Ovary (tissue), 9 donors: ENCODE results near the gene ROBO4. TPM values are rescaled to one million over a fixed set of nuclear protein-coding genes. Genes with fewer than 3 reads are reported as not detected.

Source experiments
- DNase-seq, 5 donors: peaks; one replicate each; pipeline ENCODE4 v3.0.0-alpha.2; 2019 to 2020
- H3K27ac ChIP-seq, 2 donors: fragments of 200-600 bp; one replicate each; pipeline versions ENCODE4 v1.5.1 to v1.8.0; 2019 to 2022
- H3K27me3 ChIP-seq: fragments of 200-600 bp; one replicate; pipeline ENCODE4 v1.8.0; 2022
- H3K36me3 ChIP-seq: fragments of 200-600 bp; sonication (generic); one replicate; pipeline ENCODE4 v1.5.1; 2019
- H3K4me1 ChIP-seq: one replicate; pipeline ENCODE4 v1.8.1; 2013; ENCODE audit warnings: mild to moderate bottlenecking, moderate library complexity; ENCODE audit not compliant: insufficient read depth
- H3K4me3 ChIP-seq: fragments of 200-600 bp; sonication (generic); one replicate; pipeline ENCODE4 v1.5.1; 2017
- H3K9me3 ChIP-seq, 2 donors: fragments of 200-600 bp in 1 of 2; sonication (generic) in 1 of 2; one replicate each; pipeline versions ENCODE4 v1.5.1 to v1.8.1; 2013 to 2019; ENCODE audit warnings: mild to moderate bottlenecking in 1 of 2, moderate library complexity in 1 of 2
- CTCF ChIP-seq, 3 donors: fragments of 450-650 bp in 2 of 3; fragments of 200-600 bp in 1 of 3; IDR thresholded peaks; one replicate each; pipeline versions ENCODE4 v1.5.1 to v1.8.0; 2016 to 2022; ENCODE audit warnings: antibody characterized with exemption in 3 of 3, mild to moderate bottlenecking in 1 of 3
- EP300 ChIP-seq: sonication (generic); formaldehyde crosslinking; IDR thresholded peaks from one replicate; pipeline ENCODE4 v1.6.1; 2017; ENCODE audit warnings: antibody characterized with exemption
- POLR2A ChIP-seq: fragments of 450-650 bp; IDR thresholded peaks from one replicate; pipeline ENCODE4 v1.6.1; 2017; ENCODE audit warnings: antibody characterized with exemption, mild to moderate bottlenecking, moderate library complexity
- WGBS, 3 donors: extraction: QIAGEN DNeasy Blood & Tissue Kit in 1 of 3; methylation state at CpG; one replicate each; pipeline versions ENCODE4 v1.1.5 to v1.1.7; 2013 to 2017; 5-methylcytosine and 5-hydroxymethylcytosine counted together
- intact Hi-C, 4 donors: fragments of 100-400 bp; cut with DNase I; formaldehyde crosslinking; loops; one replicate each; pipeline versions ENCODE4 v1.11.0 to v1.15.1; 2022 to 2023
- polyA plus RNA-seq, 2 donors: library from polyadenylated mRNA; stranded (reverse); fragments of 200-250 nt in 1 of 2; fragments of 350-450 nt in 1 of 2; fragmentation: Illumina TruSeq in 1 of 2; extraction: RNeasy Lipid Tissue Mini Kit (QIAGEN cat#74804) in 1 of 2; gene quantifications; one replicate each; pipeline ENCODE4 v1.2.3, GENCODE V29; 2013 to 2014
- total RNA-seq, 7 donors: library from RNA; depleted of rRNA in 2 of 7; stranded (reverse); fragments of >200 nt in 2 of 7; fragmentation: NEBNext Ultra II Directional in 3 of 7; extraction: Animal tissue kit (Norgen Biotek cat#: 25700) in 3 of 7; gene quantifications; one replicate each; pipeline versions ENCODE4 v1.1.0 to v1.2.4, GENCODE V29; 2016 to 2023
- donor health status: DM: no; HTN: no; CAD: no; lungs with moderate emphysema.
- donor health status: DM: no; HTN: no; CAD: no.
- donor health status: Bipolar disorder and iron deficiency.
- donor health status: DM: yes; HTN: yes; CAD: no.
- donor health status: DM: no; HTN: no; CAD: no.
- donor health status: DM: yes; HTN: yes; CAD: no.

Gene ROBO4
- total and polyA plus RNA-seq, 9 donors = 5.9 to 22.0 (median 10.0) TPM

DNA sequence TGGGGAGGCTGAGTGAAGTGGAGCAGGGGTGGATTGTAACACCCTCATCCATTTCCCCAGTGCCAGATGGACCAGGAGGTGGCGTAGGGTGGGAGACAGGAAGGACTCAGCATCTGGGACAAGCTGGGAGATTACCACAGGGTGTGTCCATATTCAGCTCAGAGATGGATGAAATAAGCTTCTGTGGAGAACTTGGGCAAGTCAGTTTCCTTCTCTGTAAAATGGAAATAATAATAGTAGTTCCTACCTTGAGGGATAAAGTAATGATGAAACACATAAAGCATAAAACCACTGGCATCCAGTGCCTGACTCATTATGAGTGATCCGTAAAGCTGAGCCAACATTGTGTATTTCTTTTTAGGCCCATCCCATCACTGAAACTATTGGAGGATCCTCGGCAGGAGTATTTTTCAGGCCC is 607 bp upstream of the ROBO4 start:
- WGBS, 3 donors = 30 to 36% (median 35%) methylated on average over 3 of the region's 3 CpGs
- intact Hi-C loops = no loop called here
- TF ChIP-seq EP300 (no peak), CTCF (IDR thresholded peaks at IDR 0.05) (no peak), POLR2A (no peak)
- no peaks in the 10 kb centered on the region for H3K36me3 ChIP-seq
- H3K4me3 ChIP-seq = no peak overlapping the region
- no peaks in the 10 kb centered on the region for H3K27me3 ChIP-seq
- no peaks in the 10 kb centered on the region for H3K9me3 ChIP-seq
- peak in 1 of 5 donors; percentile 28 for DNase-seq
- H3K27ac ChIP-seq = peak overlapping the region; percentile 42 to 83
- peaks cover 41% of the 10 kb centered on the region for H3K4me1 ChIP-seq

- peak; percentile 7 for TF ChIP-seq POLR2A
- no peak for TF ChIP-seq EP300
- no peaks in the 10 kb centered on the region for H3K27me3 ChIP-seq
- peak overlapping the region; percentile 42 to 83 for H3K27ac ChIP-seq
- no peak overlapping the region for H3K4me3 ChIP-seq
- peaks cover 41% of the 10 kb centered on the region for H3K4me1 ChIP-seq
- intact Hi-C loops = no loop called here
- WGBS, 3 donors = 49 to 68% (median 61%) methylated on average over 9 of the region's 9 CpGs
- H3K36me3 ChIP-seq = no peaks in the 10 kb centered on the region
- peak in 3 of 5 donors; percentile 63 to 79 (median 71) for DNase-seq
- no peaks in the 10 kb centered on the region for H3K9me3 ChIP-seq
Observed at GRCh38 chr11:124896821-124897391, 759 bp downstream of the ROBO4 start.

DNA sequence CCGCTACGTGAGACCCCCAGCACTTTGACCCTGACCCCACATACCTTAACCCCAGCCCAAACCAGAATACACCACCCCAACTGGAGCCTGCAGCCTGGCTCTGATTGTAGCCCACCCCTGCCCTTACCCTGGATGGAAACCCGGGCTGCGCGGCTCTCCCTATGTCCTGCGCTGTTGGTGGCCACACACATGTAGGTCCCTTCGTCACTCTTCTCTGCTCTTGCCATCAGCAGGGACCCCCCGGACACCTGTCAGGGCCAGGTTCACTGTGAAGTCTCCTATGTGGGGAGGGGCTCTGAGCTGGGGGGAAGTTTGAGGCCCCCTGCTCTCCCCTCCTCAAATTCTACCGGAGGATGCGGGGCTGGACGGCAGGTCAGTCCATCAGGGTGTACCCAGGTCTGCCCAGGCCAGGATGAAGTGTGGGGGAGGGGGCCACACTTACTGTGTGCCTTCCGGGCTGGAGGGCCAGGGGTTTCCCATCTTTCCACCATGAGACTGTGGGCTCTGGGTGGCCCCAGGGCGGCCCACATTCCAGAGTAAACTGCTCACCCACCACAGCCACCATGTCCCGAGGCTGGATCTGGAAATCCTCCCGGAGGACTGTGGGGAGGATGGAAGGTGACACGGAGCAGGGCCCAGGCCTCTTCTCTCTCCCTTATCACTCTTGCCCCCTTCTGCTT is 1.5 kb downstream of the ROBO4 start:
- Histone ChIP-seq H3K27me3 (no peaks in the 10 kb centered on the region), H3K9me3 (no peaks in the 10 kb centered on the region), H3K4me3 (no peak overlapping the region), H3K27ac (peak overlapping the region; percentile 42 to 83), H3K36me3 (no peaks in the 10 kb centered on the region), H3K4me1 (peaks cover 41% of the 10 kb centered on the region)
- peak in 1 of 5 donors; percentile 34 for DNase-seq
- intact Hi-C loops = no loop called here
- 83 to 88% (median 87%) methylated on average over 16 of the region's 16 CpGs for WGBS, 3 donors
- TF ChIP-seq CTCF (IDR thresholded peaks at IDR 0.05) (no peak), EP300 (no peak), POLR2A (no peak)

GRCh38 chr11:124895471-124895971 is 2.1 kb downstream of the ROBO4 start:
- intact Hi-C loops = no loop called here
- no peak for TF ChIP-seq CTCF (IDR thresholded peaks at IDR 0.05)
- TF ChIP-seq EP300 = no peak
- TF ChIP-seq POLR2A = no peak
- Histone ChIP-seq H3K4me3 (no peak overlapping the region), H3K27me3 (no peaks in the 10 kb centered on the region), H3K4me1 (peaks cover 40% of the 10 kb centered on the region), H3K36me3 (no peaks in the 10 kb centered on the region), H3K27ac (peak overlapping the region; percentile 32 to 42), H3K9me3 (no peaks in the 10 kb centered on the region)
- WGBS, 3 donors = 83 to 84% (median 83%) methylated on average over 20 of the region's 20 CpGs
- DNase-seq = no peak
